Activated naive CD4-positive, alpha-beta T cell treated with anti-CD3 and anti-CD28 coated beads for 36 hours (primary cell): ENCODE results near the gene SEMA4D. TPM values are rescaled to one million over a fixed set of nuclear protein-coding genes. Genes with fewer than 3 reads are reported as not detected.

Experiments
- CTCF ChIA-PET: fragments of 350-600 bp; sonication (Branson Sonifier 250); formaldehyde crosslinking; loops from one replicate; lab custom pipeline; 2021; ENCODE audit warnings: antibody characterized with exemption; lab: Charles Lee
- DNase-seq: peaks from one replicate; pipeline ENCODE4 v3.0.0-alpha.2; 2020
- H3K27ac Mint-ChIP-seq: one replicate; pipeline ENCODE4 v1.8.0; 2021; ENCODE audit warnings: mild to moderate bottlenecking, mixed read lengths
- H3K27me3 Mint-ChIP-seq: one replicate; pipeline ENCODE4 v1.8.0; 2021; ENCODE audit warnings: low read depth, mixed read lengths
- H3K36me3 Mint-ChIP-seq: one replicate; pipeline ENCODE4 v1.8.0; 2021; ENCODE audit warnings: low read depth, mixed read lengths
- H3K4me1 Mint-ChIP-seq: one replicate; pipeline ENCODE4 v1.8.0; 2021; ENCODE audit warnings: low read depth, mixed read lengths
- H3K4me3 Mint-ChIP-seq: one replicate; pipeline ENCODE4 v1.8.0; 2021; ENCODE audit warnings: mild to moderate bottlenecking, moderate library complexity, mixed read lengths
- H3K9me3 Mint-ChIP-seq: one replicate; pipeline ENCODE4 v1.8.0; 2021; ENCODE audit warnings: mixed read lengths
- intact Hi-C: fragments of 100-400 bp; cut with micrococcal nuclease; formaldehyde crosslinking; loops from one replicate; pipeline ENCODE4 v1.15.1; 2023
- microRNA-seq: library from miRNA; unstranded; fragments of <30 nt; microRNA quantifications from one replicate; pipeline ENCODE4 v1.2.0, GENCODE V29; 2022; ENCODE audit warnings: borderline microRNAs expressed, borderline replicate concordance
- total RNA-seq, 2 experiments: library from RNA; stranded (reverse); gene quantifications; one replicate each; pipeline ENCODE4 v1.2.3, GENCODE V29; 2021

SEMA4D gene
- total RNA-seq, 2 experiments from 2014 or later = 156 to 160 TPM

DNA sequence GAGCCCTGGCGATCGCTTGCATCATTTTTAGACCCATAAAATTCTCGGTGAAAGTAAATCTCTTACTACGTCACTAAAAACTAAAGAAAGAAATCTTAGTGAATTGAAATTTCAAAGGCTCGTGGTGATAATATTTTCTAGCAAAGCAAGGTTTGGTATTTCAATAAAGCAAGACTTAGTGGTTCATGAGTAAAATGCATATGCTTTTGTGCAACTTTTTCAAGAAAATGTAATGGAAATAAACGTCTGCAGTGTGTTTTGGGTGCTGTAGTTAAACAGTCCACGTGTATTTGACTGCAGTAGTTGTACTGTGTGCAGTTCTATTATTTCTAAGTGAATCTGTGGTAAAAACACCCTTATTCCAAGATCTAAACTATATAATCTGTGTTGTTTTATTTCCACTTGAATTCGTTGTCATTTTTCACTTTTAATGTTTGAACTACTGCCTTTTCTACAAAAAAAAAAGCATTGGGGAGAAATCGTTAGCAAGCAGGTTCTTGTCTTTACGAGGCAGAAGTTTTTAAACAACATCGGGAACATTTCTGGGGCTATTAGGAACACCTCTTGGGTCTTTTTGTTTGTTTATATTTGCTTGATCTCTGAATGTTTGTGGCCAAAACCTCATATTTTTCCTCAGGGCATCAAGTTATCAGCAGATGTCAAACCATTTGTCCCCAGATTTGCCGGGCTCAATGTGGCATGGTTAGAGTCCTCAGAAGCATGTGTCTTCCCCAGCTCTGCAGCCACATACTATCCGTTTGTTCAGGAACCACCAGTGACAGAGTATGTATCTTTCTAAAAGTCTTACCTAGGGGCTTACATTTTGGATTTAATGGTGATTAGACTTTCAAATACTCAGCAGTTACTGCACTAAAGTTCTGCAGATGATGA, 178.7 kb downstream of the SEMA4D start:
- H3K4me3 Mint-ChIP-seq = peak overlapping the region; percentile 89
- peaks cover 54% of the 10 kb centered on the region for H3K36me3 Mint-ChIP-seq
- no peaks in the 10 kb centered on the region for H3K9me3 Mint-ChIP-seq
- peak overlapping the region; percentile 93 for H3K27ac Mint-ChIP-seq
- intact Hi-C loops = loop anchor here (1.0 to 10.0 kb wide), 5 partner anchors 21 to 666 kb away; partner anchors contain the start of gene SEMA4D
- CTCF ChIA-PET = interaction anchor here (0.7 to 1.3 kb wide), 5 partner anchors 8 to 230 kb away, joined by 3 to 6 read pairs (median 3); no protein-coding TSS in a partner anchor
- DNase-seq = no peak
- H3K27me3 Mint-ChIP-seq = no peaks in the 10 kb centered on the region
- H3K4me1 Mint-ChIP-seq = peaks cover 79% of the 10 kb centered on the region

DNA sequence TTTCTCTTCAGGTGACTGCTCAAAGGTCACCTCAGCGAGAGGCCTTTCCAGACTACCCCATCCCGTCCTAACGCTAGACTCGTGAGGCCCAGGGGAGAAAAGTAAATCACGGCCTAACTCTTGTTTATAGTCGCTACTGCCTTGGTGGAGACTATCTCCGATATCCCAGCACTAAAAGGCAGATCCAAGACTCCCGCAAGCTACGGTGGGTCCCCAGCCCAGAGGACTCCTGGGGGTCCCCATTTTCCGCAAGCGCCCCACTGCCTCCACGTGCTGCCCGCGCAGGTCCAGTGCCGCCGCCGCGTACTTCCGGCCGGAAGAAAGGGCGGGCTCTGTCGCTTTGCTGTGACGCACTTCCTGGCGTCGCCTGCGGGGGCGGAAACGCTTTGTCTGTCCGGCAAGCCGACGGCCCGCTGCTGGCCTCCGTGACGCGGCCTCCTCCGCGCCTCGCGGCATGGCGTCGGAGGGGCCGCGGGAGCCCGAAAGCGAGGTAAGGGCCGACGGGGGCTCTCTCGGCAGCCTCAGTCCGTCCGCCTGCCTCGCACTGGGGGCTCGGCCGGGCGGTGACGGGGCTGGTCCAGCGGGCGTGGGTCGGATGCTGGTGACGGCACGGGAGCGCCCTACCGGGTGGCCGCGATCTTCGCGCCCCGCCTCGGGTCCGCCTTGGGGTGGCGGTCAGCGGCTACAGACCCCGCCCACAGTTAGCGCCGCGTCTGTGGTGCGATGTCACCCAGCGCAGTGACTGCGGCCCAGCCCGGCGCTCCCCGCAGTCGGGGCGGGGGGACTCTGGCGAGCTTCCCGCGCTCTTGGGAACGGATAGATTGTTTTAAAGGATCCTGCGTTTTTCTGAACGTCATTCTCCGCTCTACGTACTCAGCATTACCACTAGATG, 179.5 kb downstream of the SEMA4D start, which contains the start of gene SECISBP2:
Gene SECISBP2 (plus strand): TSS at position 378 of the 892 bp plus-strand sequence. CDS start 77 bp downstream, at position 455.
- Mint-ChIP-seq H3K4me1 (peaks cover 79% of the 10 kb centered on the region), H3K4me3 (peak within 1 kb of the TSS; percentile 89), H3K36me3 (peaks cover 61% of the 10 kb centered on the region), H3K27me3 (no peaks in the 10 kb centered on the region), H3K9me3 (no peaks in the 10 kb centered on the region), H3K27ac (peak within 1 kb of the TSS; percentile 93)
- peak; percentile 95 for DNase-seq
- CTCF ChIA-PET = interaction anchor here (0.5 to 1.2 kb wide), 4 partner anchors 9 to 956 kb away, joined by 3 to 6 read pairs (median 3); no protein-coding TSS in a partner anchor
- intact Hi-C loops = loop anchor here (1.0 to 10.0 kb wide), 8 partner anchors 8 to 666 kb away; partner anchors contain the start of gene SEMA4D

DNA sequence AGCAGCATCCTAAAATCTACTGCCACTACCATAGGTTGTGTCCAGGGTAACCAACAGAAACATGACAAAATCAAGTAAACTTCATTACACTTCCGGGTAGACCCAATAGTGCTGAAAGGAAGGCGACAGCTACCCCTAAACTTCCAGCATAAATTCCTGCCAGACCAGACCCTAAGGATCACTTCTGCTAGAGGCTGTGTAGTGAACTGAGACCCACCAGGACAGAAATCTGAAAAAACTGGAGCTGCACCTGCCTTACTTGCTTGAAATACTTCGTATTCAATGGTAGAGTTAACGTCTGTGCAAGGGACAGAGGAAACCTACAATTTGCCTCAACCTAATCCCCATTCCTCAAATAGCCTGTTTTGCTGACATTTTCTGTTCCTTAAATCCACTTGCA, 180.6 kb downstream of the SEMA4D start:
- CTCF ChIA-PET = no interaction called here
- H3K27ac Mint-ChIP-seq = peak overlapping the region; percentile 93
- intact Hi-C loops = loop anchor here (10.0 kb wide), 2 partner anchors 178 to 668 kb away; partner anchors contain the start of gene SEMA4D
- peaks cover 79% of the 10 kb centered on the region for H3K4me1 Mint-ChIP-seq
- H3K36me3 Mint-ChIP-seq = peaks cover 67% of the 10 kb centered on the region
- no peak for DNase-seq
- no peaks in the 10 kb centered on the region for H3K27me3 Mint-ChIP-seq
- H3K4me3 Mint-ChIP-seq = peak overlapping the region; percentile 89
- no peaks in the 10 kb centered on the region for H3K9me3 Mint-ChIP-seq

DNA sequence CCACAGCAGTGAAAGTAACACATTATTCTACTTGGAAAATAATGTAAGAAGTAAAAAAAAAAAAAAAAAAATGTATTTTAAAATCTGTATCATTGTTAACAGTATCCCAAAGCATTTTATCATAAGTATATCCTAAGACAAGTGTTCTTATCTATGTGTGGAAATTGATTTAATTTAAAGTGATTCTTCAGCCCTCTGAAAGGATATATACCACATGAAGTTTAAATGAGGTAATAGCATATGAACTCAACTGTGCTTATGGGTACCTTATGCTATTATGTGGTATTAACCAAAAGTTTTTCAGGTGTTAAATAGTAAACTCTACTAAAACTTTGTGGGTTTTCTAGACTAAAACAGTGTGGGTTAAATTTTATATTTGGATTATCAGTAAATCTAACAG, 182.4 kb downstream of the SEMA4D start:
- Mint-ChIP-seq H3K27me3 (no peaks in the 10 kb centered on the region), H3K9me3 (no peaks in the 10 kb centered on the region), H3K4me1 (peaks cover 65% of the 10 kb centered on the region), H3K36me3 (peaks cover 62% of the 10 kb centered on the region), H3K27ac (no peak overlapping the region), H3K4me3 (no peak overlapping the region)
- DNase-seq = no peak
- intact Hi-C loops = loop anchor here (10.0 kb wide), 2 partner anchors 179 to 669 kb away; partner anchors contain the start of gene SEMA4D
- CTCF ChIA-PET = no interaction called here

DNA sequence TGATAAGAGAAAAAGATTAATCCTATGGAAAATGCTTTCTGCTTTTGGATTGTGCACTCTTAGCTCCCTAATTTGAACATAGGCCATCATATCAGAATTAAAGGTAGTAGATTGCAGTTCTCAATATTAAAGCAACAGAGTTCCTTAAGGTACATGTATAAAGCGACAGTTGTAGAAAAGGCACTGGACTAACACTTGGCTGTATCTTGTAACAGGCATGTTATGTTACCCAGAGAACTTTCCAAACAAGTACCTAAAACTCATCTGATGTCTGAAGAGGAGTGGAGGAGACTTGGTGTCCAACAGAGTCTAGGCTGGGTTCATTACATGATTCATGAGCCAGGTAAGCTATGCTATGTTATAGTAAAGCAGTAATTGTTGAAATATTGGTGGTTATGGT, 183.0 kb downstream of the SEMA4D start:
- intact Hi-C loops = loop anchor here (5.0 to 10.0 kb wide), 4 partner anchors 180 to 1343 kb away; partner anchors contain the start of genes CDK20, SEMA4D and SPIN1
- no peak for DNase-seq
- peaks cover 64% of the 10 kb centered on the region for H3K36me3 Mint-ChIP-seq
- peak overlapping the region; percentile 96 for H3K4me3 Mint-ChIP-seq
- H3K9me3 Mint-ChIP-seq = no peaks in the 10 kb centered on the region
- H3K27ac Mint-ChIP-seq = peak overlapping the region; percentile 50
- H3K27me3 Mint-ChIP-seq = no peaks in the 10 kb centered on the region
- CTCF ChIA-PET = no interaction called here
- peaks cover 60% of the 10 kb centered on the region for H3K4me1 Mint-ChIP-seq

DNA sequence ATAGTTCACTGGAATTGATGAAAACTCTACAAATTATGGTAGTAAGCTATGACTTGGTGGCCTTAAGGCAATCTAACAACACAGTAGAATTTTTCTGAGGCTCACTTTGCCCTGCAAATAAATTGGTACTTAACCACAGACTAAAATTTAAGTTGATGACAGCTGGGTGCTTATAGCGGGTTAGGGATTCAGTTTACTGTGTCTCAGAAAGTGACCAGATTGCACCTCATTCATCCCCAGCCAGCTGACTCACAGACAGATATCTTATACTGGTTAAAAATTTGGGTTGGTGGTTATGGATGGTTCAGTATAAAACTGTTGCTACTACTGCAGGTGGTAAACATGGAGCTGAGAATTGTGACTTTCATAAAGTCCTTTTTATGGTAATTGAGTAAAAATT, 184.1 kb downstream of the SEMA4D start:
- Mint-ChIP-seq H3K4me1 (peaks cover 63% of the 10 kb centered on the region), H3K36me3 (peaks cover 63% of the 10 kb centered on the region), H3K27ac (no peak overlapping the region), H3K4me3 (peak overlapping the region; percentile 96), H3K9me3 (no peaks in the 10 kb centered on the region), H3K27me3 (no peaks in the 10 kb centered on the region)
- peak; percentile 23 for DNase-seq
- CTCF ChIA-PET = no interaction called here
- intact Hi-C loops = loop anchor here (5.0 to 10.0 kb wide), 4 partner anchors 181 to 1342 kb away; partner anchors contain the start of genes CDK20, SEMA4D and SPIN1

DNA sequence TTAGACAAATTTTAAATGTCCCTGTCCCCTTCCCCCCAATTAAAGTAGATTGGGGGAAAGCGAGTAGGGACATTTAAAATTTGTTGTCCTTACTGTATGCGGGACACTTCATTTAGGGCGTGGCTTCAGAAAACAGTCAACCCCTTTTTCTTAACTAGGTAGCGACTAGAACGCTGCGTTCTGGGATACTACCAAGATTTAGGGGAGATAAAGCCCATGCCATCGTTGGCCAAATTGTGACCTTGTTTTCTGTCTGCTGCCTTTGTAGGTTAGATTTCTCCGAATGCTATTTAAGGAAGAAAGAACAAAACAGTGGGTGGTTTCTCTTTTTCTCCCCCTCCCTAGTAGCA, 185.7 kb downstream of the SEMA4D start:
- Mint-ChIP-seq H3K27ac (peak overlapping the region; percentile 68), H3K36me3 (peaks cover 58% of the 10 kb centered on the region), H3K27me3 (no peaks in the 10 kb centered on the region), H3K9me3 (no peaks in the 10 kb centered on the region), H3K4me3 (peak overlapping the region; percentile 96), H3K4me1 (peaks cover 59% of the 10 kb centered on the region)
- peak; percentile 22 for DNase-seq
- CTCF ChIA-PET = no interaction called here
- intact Hi-C loops = loop anchor here (5.0 to 10.0 kb wide), 4 partner anchors 183 to 1340 kb away; partner anchors contain the start of genes CDK20, SEMA4D and SPIN1

DNA sequence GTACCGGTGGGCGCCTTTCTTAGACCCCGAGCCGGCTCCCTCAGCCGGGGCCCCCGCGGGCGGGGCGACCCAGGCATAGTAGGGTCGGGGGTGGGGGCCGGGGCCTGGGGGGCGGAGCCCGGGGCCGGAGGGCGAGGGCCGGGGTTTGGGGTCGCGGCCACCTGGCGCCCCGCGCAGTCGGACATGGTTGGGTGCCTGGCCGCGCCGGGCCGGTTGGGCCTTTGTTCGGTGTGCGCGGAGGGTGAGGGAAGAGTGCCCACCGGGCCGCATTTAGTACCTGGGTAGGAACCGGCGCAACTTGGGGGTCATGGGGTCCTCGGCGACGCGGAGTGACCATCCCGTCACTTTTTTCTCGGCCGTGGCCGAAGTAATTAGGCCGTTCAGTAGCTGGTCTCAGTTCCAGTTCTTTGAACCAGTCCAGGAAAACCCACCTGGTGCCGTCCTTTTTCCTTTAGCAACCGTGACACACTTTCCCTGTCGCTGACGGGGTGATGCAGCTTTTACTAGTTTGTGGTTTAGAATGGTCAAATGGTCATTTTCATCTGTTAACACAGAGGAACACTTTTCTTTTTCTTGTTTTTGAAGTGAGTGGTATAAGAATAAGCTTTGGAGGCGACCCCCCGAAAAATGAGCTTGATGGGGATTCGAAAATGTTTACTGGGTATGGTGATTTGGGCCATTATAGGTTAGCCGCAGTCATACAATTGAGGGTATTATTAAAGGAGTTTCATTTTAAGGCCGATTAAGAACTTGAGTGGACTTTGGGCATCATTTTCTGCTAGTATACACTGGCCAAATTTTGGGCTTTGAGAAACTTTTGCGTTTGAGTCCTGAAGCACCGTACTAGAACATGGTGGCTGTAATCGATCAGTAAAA, 186.3 kb downstream of the SEMA4D start:
- intact Hi-C loops = loop anchor here (2.0 to 10.0 kb wide), 6 partner anchors 155 to 1339 kb away; partner anchors contain the start of genes CDK20, SEMA4D and SPIN1
- no peaks in the 10 kb centered on the region for H3K9me3 Mint-ChIP-seq
- peak overlapping the region; percentile 96 for H3K4me3 Mint-ChIP-seq
- H3K4me1 Mint-ChIP-seq = peaks cover 54% of the 10 kb centered on the region
- peak overlapping the region; percentile 98 for H3K27ac Mint-ChIP-seq
- peaks cover 52% of the 10 kb centered on the region for H3K36me3 Mint-ChIP-seq
- no peak for DNase-seq
- CTCF ChIA-PET = no interaction called here
- no peaks in the 10 kb centered on the region for H3K27me3 Mint-ChIP-seq

Small RNAs within 50 kb of the gene (microRNA-seq; reads per million reads assigned to microRNA genes)
- gene MIR3153 = not detected

Other genes starting within 250 kb of the SEMA4D start
- gene CKS2, start 186.9 kb downstream of the SEMA4D start, total RNA-seq = 100 to 1,000 TPM; 278 to 292 TPM
- gene SECISBP2, start 179.6 kb downstream of the SEMA4D start, total RNA-seq = 10 to 100 TPM; 42.8 to 45.8 TPM
- gene GADD45G, start 106.9 kb upstream of the SEMA4D start, total RNA-seq = 1 to 10 TPM in 1 of 2 experiments, under 1 TPM in 1; 0.72 to 1.2 TPM